HL-60 (cell line): ENCODE measurements around the gene MVK.

Experiments used
- DNase-seq, 2 experiments: peaks; one replicate each; pipeline ENCODE4 v3.0.0-alpha.2; 2010 to 2020; ENCODE audit warnings: low read depth in 1 of 2, low spot score in 1 of 2
- H3K27ac ChIP-seq: fragments of 250-450 bp; sonication (Bioruptor Pico); replicated peaks from 2 replicates; pipeline ENCODE4 v1.5.1; 2020; ENCODE audit warnings: mild to moderate bottlenecking, moderate library complexity
- H3K27me3 ChIP-seq: fragments of 250-450 bp; sonication (Bioruptor Pico); 2 replicates; pipeline ENCODE4 v1.5.1; 2021; ENCODE audit warnings: mild to moderate bottlenecking, moderate library complexity; ENCODE audit not compliant: insufficient read depth, poor library complexity, severe bottlenecking
- H3K4me3 ChIP-seq: replicated peaks from 2 replicates; pipeline ENCODE4 v1.5.1; 2011; ENCODE audit warnings: mild to moderate bottlenecking, control low read depth, low read length; ENCODE audit not compliant: insufficient read depth
- CTCF ChIP-seq: IDR thresholded peaks from one replicate; pipeline ENCODE4 v1.5.1; 2011; ENCODE audit warnings: low read length, control low read depth, inconsistent platforms; ENCODE audit not compliant: insufficient read depth
- GABPA ChIP-seq: IDR thresholded peaks from 2 replicates; pipeline ENCODE4 v1.6.1; 2012; ENCODE audit warnings: low read depth
- POLR2AphosphoS5 ChIP-seq: IDR thresholded peaks from 2 replicates; pipeline ENCODE4 v1.6.1; 2012; ENCODE audit warnings: low read depth
- REST ChIP-seq: IDR thresholded peaks from 2 replicates; pipeline ENCODE4 v1.6.1; 2012; ENCODE audit warnings: low read depth; ENCODE audit not compliant: insufficient replicate concordance
- SPI1 ChIP-seq: IDR thresholded peaks from 2 replicates; pipeline ENCODE4 v1.6.1; 2012; ENCODE audit warnings: low read depth, mild to moderate bottlenecking, borderline replicate concordance

The MVK gene

GRCh38 chr12:109532721-109533486, 40.7 kb upstream of the MVK start:
- TF ChIP-seq POLR2AphosphoS5 (no peak), REST (no peak), CTCF (no peak), GABPA (no peak), SPI1 (no peak)
- no peak overlapping the region for H3K4me3 ChIP-seq
- H3K27me3 ChIP-seq: no peaks in the 10 kb centered on the region
- H3K27ac ChIP-seq: no peak overlapping the region
- no peak for DNase-seq

GRCh38 chr12:109533487-109533740, 40.2 kb upstream of the MVK start:
- TF ChIP-seq REST: no peak
- no peak for TF ChIP-seq GABPA
- TF ChIP-seq CTCF: no peak
- TF ChIP-seq SPI1: no peak
- TF ChIP-seq POLR2AphosphoS5: no peak
- Histone ChIP-seq H3K4me3 (no peak overlapping the region), H3K27me3 (no peaks in the 10 kb centered on the region), H3K27ac (no peak overlapping the region)
- DNase-seq: no peak

- no peak overlapping the region for H3K4me3 ChIP-seq
- DNase-seq: no peak
- H3K27ac ChIP-seq: no peak overlapping the region
- H3K27me3 ChIP-seq: no peaks in the 10 kb centered on the region
- no peak for TF ChIP-seq REST
- TF ChIP-seq CTCF: no peak
- TF ChIP-seq SPI1: no peak
- no peak for TF ChIP-seq POLR2AphosphoS5
- no peak for TF ChIP-seq GABPA
Observed at GRCh38 chr12:109534456-109534855, 39.1 kb upstream of the MVK start.
